ENCODE results near the gene ENPP1. TPM values are rescaled to one million over a fixed set of nuclear protein-coding genes. Genes with fewer than 3 reads are reported as not detected.
"Not testable (repeated sequence)": the region's sequence is repeated elsewhere in the genome, so short reads cannot be mapped to it uniquely, and the experiment has no call there.

ENPP1 gene
- total RNA-seq, 1 experiment from 2014 or later, result 1.9 TPM

- no peak for DNase-seq (ENCODE audit: extremely low read depth, low read depth)
Measured at GRCh38 chr6:131825946-131826345, 18.1 kb downstream of the ENPP1 start.

GRCh38 chr6:131828080-131828479, 20.3 kb downstream of the ENPP1 start:
- no peak for DNase-seq (ENCODE audit: extremely low read depth, low read depth)

GRCh38 chr6:131828951-131829350, 21.1 kb downstream of the ENPP1 start:
- no peak for DNase-seq (ENCODE audit: extremely low read depth, low read depth)

- no peak for DNase-seq (ENCODE audit: extremely low read depth, low read depth)
Measured at GRCh38 chr6:131831392-131831791, 23.6 kb downstream of the ENPP1 start.

GRCh38 chr6:131831886-131832285, 24.1 kb downstream of the ENPP1 start:
- DNase-seq (ENCODE audit: extremely low read depth, low read depth), result no peak

GRCh38 chr6:131832363-131832762, 24.5 kb downstream of the ENPP1 start:
- no peak for DNase-seq (ENCODE audit: extremely low read depth, low read depth)

- DNase-seq (ENCODE audit: extremely low read depth, low read depth), result no peak
Measured at GRCh38 chr6:131838051-131838450, 30.2 kb downstream of the ENPP1 start.

- no peak for DNase-seq (ENCODE audit: extremely low read depth, low read depth)
Measured at GRCh38 chr6:131839388-131839787, 31.6 kb downstream of the ENPP1 start.

GRCh38 chr6:131840441-131840840, 32.6 kb downstream of the ENPP1 start:
- no peak for DNase-seq (ENCODE audit: extremely low read depth, low read depth)

GRCh38 chr6:131840936-131841583, 33.2 kb downstream of the ENPP1 start:
- no peak for DNase-seq (ENCODE audit: extremely low read depth, low read depth)

- DNase-seq (ENCODE audit: extremely low read depth, low read depth), result no peak
Measured at GRCh38 chr6:131843768-131844167, 35.9 kb downstream of the ENPP1 start.

- peak; percentile 7 for DNase-seq (ENCODE audit: extremely low read depth, low read depth)
Measured at GRCh38 chr6:131844243-131844841, 36.5 kb downstream of the ENPP1 start.

- no peak for DNase-seq (ENCODE audit: extremely low read depth, low read depth)
Measured at GRCh38 chr6:131846023-131846663, 38.3 kb downstream of the ENPP1 start.

- DNase-seq (ENCODE audit: extremely low read depth, low read depth), result no peak
Measured at GRCh38 chr6:131846905-131847304, 39.1 kb downstream of the ENPP1 start.

GRCh38 chr6:131849799-131850198, 42.0 kb downstream of the ENPP1 start:
- DNase-seq (ENCODE audit: extremely low read depth, low read depth), result no peak

- no peak for DNase-seq (ENCODE audit: extremely low read depth, low read depth)
Measured at GRCh38 chr6:131851049-131851769, 43.4 kb downstream of the ENPP1 start.

- no peak for DNase-seq (ENCODE audit: extremely low read depth, low read depth)
Measured at GRCh38 chr6:131852200-131852599, 44.4 kb downstream of the ENPP1 start.

- no peak for DNase-seq (ENCODE audit: extremely low read depth, low read depth)
Measured at GRCh38 chr6:131854803-131855202, 47.0 kb downstream of the ENPP1 start.

- DNase-seq (ENCODE audit: extremely low read depth, low read depth), result no peak
Measured at GRCh38 chr6:131858765-131859415, 51.1 kb downstream of the ENPP1 start.

- not testable (repeated sequence) for DNase-seq (ENCODE audit: extremely low read depth, low read depth)
Measured at GRCh38 chr6:131859658-131860057, 51.8 kb downstream of the ENPP1 start.

GRCh38 chr6:131861381-131861780, 53.6 kb downstream of the ENPP1 start:
- peak; percentile 31 for DNase-seq (ENCODE audit: extremely low read depth, low read depth)

All from NCI-H460 (cell line).